Kidney epithelial cell (primary cell): ENCODE data around the gene PPP1R12B. TPM values are rescaled to one million over a fixed set of nuclear protein-coding genes. Genes with fewer than 3 reads are reported as not detected.

Experiments used
- DNase-seq: peaks from one replicate; pipeline ENCODE4 v3.0.0-alpha.2; 2010; ENCODE audit warnings: low read depth
- H3K27me3 ChIP-seq: 2 replicates; pipeline ENCODE4 v1.6.0; 2011; ENCODE audit warnings: low read length; ENCODE audit not compliant: control insufficient read depth, insufficient read depth
- H3K36me3 ChIP-seq: 2 replicates; pipeline ENCODE4 v1.5.1; 2011; ENCODE audit warnings: low read length; ENCODE audit not compliant: control insufficient read depth, insufficient read depth
- H3K4me3 ChIP-seq: 2 replicates; pipeline ENCODE4 v1.5.1; 2011; ENCODE audit warnings: low read depth, mild to moderate bottlenecking, control low read depth, low read length
- CTCF ChIP-seq: IDR thresholded peaks from 2 replicates; pipeline ENCODE4 v1.5.1; 2011; ENCODE audit warnings: mild to moderate bottlenecking, moderate library complexity, low read length, control low read depth, inconsistent platforms; ENCODE audit not compliant: insufficient read depth, poor library complexity, severe bottlenecking
- total RNA-seq: library from RNA; depleted of rRNA; stranded (reverse); fragments of >200 nt; gene quantifications from 2 replicates; pipeline ENCODE4 v1.2.3, GENCODE V29; 2015

PPP1R12B gene
- total RNA-seq, 1 donor from 2014 or later, result 6.8 TPM

- Histone ChIP-seq H3K4me3 (no peak overlapping the region), H3K27me3 (no peaks in the 10 kb centered on the region), H3K36me3 (no peaks in the 10 kb centered on the region)
- no peak for DNase-seq
- TF ChIP-seq CTCF, result no peak
Measured at GRCh38 chr1:202561240-202561639, 212.7 kb downstream of the PPP1R12B start.

GRCh38 chr1:202561726-202562443 is 213.4 kb downstream of the PPP1R12B start:
- no peak for TF ChIP-seq CTCF
- DNase-seq, result no peak
- H3K36me3 ChIP-seq, result no peaks in the 10 kb centered on the region
- H3K27me3 ChIP-seq, result no peaks in the 10 kb centered on the region
- H3K4me3 ChIP-seq, result no peak overlapping the region

DNA sequence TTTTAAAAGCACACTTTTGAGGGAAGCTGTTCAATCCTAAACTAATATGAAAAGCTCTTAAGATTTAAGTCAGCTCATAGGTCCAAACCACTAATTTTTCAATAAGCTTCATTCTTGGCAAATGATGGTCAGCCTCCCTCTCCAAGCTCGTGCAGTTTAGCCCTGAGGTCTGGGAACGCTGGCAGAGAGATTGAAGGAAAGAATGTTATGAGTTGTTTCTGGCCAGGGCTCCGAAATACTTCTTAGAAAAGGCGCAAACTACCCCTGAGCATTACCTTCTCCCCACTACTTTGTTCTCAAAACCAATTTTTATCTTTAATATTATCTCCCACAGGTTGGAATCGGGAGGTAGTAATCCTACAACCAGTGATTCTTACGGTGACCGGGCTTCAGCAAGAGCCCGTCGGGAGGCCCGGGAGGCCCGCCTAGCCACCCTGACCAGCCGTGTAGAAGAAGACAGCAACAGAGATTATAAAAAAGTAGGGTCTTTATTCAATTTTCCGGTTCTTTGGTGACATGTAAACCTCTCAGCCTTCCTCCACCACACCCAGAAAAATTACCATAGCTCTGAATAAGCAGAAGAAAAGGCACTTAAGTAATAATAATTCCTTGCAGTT is 214.1 kb downstream of the PPP1R12B start:
- no peaks in the 10 kb centered on the region for H3K27me3 ChIP-seq
- no peak for TF ChIP-seq CTCF
- H3K4me3 ChIP-seq, result no peak overlapping the region
- H3K36me3 ChIP-seq, result no peaks in the 10 kb centered on the region
- no peak for DNase-seq

DNA sequence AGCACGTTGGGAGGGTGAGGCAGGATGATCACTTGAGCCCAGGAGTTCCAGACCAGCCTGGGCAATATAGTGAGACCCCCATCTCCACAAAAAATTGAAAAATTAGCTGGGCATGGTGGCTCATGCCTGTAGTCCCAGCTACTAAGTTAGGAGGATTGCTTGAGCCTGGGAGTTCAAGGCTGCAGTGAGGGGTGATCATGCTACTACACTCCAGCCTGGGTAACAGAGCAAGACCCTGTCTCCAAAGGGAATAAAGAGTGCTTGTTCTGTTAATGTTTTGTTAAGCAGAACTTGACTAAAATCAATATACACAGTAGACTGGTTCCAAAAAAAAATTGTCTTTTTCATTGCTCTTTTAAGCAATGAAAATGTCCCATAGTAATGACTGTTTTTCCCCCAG is 215.3 kb downstream of the PPP1R12B start:
- Histone ChIP-seq H3K4me3 (no peak overlapping the region), H3K27me3 (no peaks in the 10 kb centered on the region), H3K36me3 (no peaks in the 10 kb centered on the region)
- no peak for DNase-seq
- TF ChIP-seq CTCF, result no peak

DNA sequence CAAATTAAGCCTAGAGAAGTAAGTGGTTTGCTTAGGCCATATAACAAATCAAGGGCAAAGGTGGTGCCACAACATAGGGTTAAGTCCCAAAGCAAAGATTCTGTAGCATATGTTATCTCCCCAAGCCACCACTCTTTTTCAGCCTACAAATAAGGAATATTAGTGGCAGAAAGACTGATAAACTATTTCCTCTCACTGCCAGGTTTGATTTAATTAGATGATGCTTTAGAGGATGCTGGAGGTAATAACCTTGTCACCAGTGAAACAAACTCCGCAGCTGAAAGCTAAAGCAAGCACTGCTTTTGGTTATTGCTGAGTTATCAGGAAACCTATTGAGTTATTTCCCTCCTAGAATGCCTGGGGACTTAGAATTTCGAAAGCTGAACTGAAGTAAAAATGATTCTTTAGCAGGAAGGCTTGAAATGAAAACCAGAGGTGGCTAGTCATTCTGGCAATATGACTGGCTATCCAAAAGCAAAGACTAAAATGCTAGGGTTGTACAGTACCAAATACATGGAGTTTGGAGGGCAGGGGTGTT is 216.5 kb downstream of the PPP1R12B start:
- H3K4me3 ChIP-seq, result no peak overlapping the region
- DNase-seq, result no peak
- no peaks in the 10 kb centered on the region for H3K36me3 ChIP-seq
- no peak for TF ChIP-seq CTCF
- H3K27me3 ChIP-seq, result no peaks in the 10 kb centered on the region
